Esophagus squamous epithelium (tissue), 5 donors: Measurements from ENCODE around the gene AMD1. TPM values are rescaled to one million over a fixed set of nuclear protein-coding genes. Genes with fewer than 3 reads are reported as not detected.

Experiments used
- DNase-seq: peaks from one replicate; lab custom pipeline; 2025; lab: John Stamatoyannopoulos, UW
- H3K27ac ChIP-seq, 4 donors: fragments of 200-600 bp; sonication (generic); one replicate each; pipeline ENCODE4 v1.5.1; 2016 to 2019; ENCODE audit warnings: mild to moderate bottlenecking in 1 of 4
- H3K27me3 ChIP-seq, 4 donors: fragments of 200-600 bp; sonication (generic); 1 replicate in 3 of 4; 2 replicates in 1 of 4; pipeline versions ENCODE4 v1.5.1 to v1.6.0; 2017 to 2021; ENCODE audit warnings: antibody characterized with exemption in 1 of 4
- H3K36me3 ChIP-seq, 3 donors: fragments of 200-600 bp; sonication (generic); one replicate each; pipeline ENCODE4 v1.5.1; 2016 to 2019
- H3K4me1 ChIP-seq, 3 donors: fragments of 200-600 bp; sonication (generic); one replicate each; pipeline ENCODE4 v1.5.1; 2017 to 2019
- H3K4me3 ChIP-seq, 4 donors: fragments of 200-600 bp; sonication (generic); 1 replicate in 3 of 4; 2 replicates in 1 of 4; pipeline ENCODE4 v1.5.1; 2016 to 2019; ENCODE audit warnings: mild to moderate bottlenecking in 2 of 4, moderate library complexity in 1 of 4
- H3K9me3 ChIP-seq, 3 donors: fragments of 200-600 bp; sonication (generic); one replicate each; pipeline ENCODE4 v1.5.1; 2016 to 2019
- CTCF ChIP-seq, 6 experiments: fragments of 450-650 bp in 4 of 6; fragments of 200-600 bp in 2 of 6; sonication (generic) in 2 of 6; IDR thresholded peaks; one replicate each; pipeline ENCODE4 v1.5.1; 2016 to 2019; ENCODE audit warnings: antibody characterized with exemption in 6 of 6, mild to moderate bottlenecking in 4 of 6, moderate library complexity in 4 of 6
- POLR2A ChIP-seq, 4 donors: fragments of 450-650 bp; IDR thresholded peaks; one replicate each; pipeline ENCODE4 v1.6.1; 2017; ENCODE audit warnings: antibody characterized with exemption in 4 of 4, mild to moderate bottlenecking in 4 of 4, moderate library complexity in 3 of 4
- WGBS, 2 donors: methylation state at CpG; one replicate each; pipeline ENCODE4 v1.1.5; 2018; 5-methylcytosine and 5-hydroxymethylcytosine counted together
- intact Hi-C: fragments of 100-400 bp; cut with DNase I; formaldehyde crosslinking; loops from one replicate; pipeline ENCODE4 v1.15.0; 2022
- total RNA-seq, 4 donors: library from RNA; depleted of rRNA; stranded (reverse); fragments of >200 nt; gene quantifications; one replicate each; pipeline ENCODE4 v1.1.0, GENCODE V29; 2016
- donor health status: DM: yes; HTN: yes; CAD: no.

The AMD1 gene
- total RNA-seq, 4 donors from 2014 or later = 53.6 to 116 (median 103) TPM

DNA sequence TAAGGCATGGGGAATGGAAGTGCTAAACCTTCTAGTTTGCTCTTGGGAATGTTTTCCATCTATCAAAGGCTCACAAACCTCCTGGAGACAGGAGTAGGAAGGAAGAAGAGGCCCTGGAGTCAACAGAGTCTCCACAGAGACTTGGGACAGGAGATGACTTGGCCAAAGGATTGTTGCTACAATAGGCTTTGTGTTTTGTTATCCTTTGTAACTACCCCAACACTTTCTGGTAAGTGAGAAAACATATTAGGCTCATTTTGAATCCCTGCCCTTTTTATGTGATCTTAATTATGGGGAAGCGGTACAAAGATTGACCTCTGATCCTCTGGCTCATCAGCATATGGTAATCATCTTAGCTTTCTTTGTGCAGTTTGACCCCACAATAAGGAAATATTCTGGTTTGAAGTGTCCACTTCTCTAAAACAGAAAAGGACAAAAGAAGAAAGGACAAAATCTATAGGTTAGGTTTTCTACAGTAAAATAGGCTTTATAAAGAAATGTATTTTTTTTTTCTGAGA, 59.9 kb downstream of the AMD1 start:
- TF ChIP-seq POLR2A (IDR thresholded peaks at IDR 0.05) = no peak
- no peak for TF ChIP-seq CTCF (IDR thresholded peaks at IDR 0.05)
- Histone ChIP-seq H3K4me1 (peaks cover 0 to 4% (median 0%) of the 10 kb centered on the region in 3 donors), H3K27me3 (no peaks in the 10 kb centered on the region), H3K9me3 (no peaks in the 10 kb centered on the region), H3K4me3 (no peak overlapping the region), H3K36me3 (no peaks in the 10 kb centered on the region), H3K27ac (no peak overlapping the region)
- DNase-seq = no peak
- intact Hi-C loops = no loop called here
- 69 to 73% methylated on average over 1 of the region's 1 CpG for WGBS, 2 donors

GRCh38 chr6:110935171-110935570, 60.6 kb downstream of the AMD1 start:
- DNase-seq = no peak
- 85% methylated on average over 6 of the region's 6 CpGs for WGBS, 2 donors
- intact Hi-C loops = no loop called here

DNA sequence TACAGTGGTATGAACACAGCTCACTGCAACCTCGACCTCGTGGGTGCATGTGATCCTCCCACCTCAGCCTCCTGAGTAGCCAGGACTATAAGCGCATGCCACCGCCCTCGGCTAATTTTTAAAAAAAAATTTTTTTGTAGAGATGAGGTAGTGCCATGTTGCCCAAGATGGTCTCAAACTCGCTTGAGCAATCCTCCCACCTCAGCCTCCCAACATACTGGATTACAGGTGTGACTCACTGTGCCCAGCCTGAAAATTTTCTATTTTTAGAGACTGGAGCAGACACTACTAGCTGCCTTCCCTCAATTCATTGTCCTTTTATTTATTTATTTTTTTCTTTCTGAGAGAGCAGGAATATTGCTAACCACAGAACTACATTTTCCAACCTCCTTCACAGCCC, 63.6 kb downstream of the AMD1 start:
- no peaks in the 10 kb centered on the region for H3K36me3 ChIP-seq
- intact Hi-C loops = no loop called here
- no peak overlapping the region for H3K4me3 ChIP-seq
- no peak overlapping the region for H3K27ac ChIP-seq
- H3K9me3 ChIP-seq = no peaks in the 10 kb centered on the region
- TF ChIP-seq CTCF (IDR thresholded peaks at IDR 0.05) (no peak), POLR2A (IDR thresholded peaks at IDR 0.05) (no peak)
- WGBS, 2 donors = 91 to 97% methylated on average over 6 of the region's 6 CpGs
- no peaks in the 10 kb centered on the region for H3K4me1 ChIP-seq
- H3K27me3 ChIP-seq = no peaks in the 10 kb centered on the region
- DNase-seq = no peak

More at GRCh38 chr6:110935171-110935570, 60.6 kb downstream of the AMD1 start:
- H3K4me3 ChIP-seq = no peak overlapping the region
- peaks cover 0 to 2% (median 0%) of the 10 kb centered on the region in 3 donors for H3K4me1 ChIP-seq
- no peaks in the 10 kb centered on the region for H3K36me3 ChIP-seq
- H3K9me3 ChIP-seq = no peaks in the 10 kb centered on the region
- no peaks in the 10 kb centered on the region for H3K27me3 ChIP-seq
- TF ChIP-seq CTCF (IDR thresholded peaks at IDR 0.05) (no peak), POLR2A (IDR thresholded peaks at IDR 0.05) (no peak)
- no peak overlapping the region for H3K27ac ChIP-seq

DNA sequence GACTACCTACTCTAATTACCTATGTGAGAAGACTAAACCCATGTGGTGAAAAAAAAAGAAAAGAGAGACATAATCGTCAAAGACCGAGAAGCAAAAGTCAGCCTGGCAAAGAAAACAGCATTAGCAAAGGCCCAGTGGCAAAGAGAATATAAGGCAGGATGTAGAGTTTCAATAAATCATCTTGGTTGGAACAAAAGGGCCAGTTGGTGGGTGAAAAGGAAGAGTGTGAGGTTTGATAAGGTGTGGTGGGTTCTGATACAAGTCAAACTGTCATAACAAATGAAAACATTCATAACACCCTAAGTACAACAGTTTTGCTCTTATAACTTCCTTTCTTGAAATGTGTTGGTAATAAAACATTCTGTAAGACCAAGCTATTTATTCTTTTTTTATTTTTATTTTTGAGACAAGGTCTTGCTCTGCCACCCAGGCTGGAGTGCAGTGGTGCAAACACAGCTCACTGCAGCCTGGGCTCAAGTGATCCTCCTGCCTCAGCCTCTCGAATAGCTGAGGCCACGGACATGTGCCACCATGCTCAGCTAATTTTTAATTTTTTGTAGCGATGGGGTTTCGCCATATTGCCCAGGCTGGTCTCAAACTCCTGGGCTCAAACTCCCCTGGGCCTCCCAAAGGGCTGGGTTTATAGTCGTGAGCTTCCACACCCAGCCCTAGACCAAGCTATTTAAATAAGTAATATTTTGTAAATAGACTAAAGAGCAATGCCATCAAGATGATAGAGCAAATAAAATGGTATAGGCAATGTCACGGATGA, 65.0 kb downstream of the AMD1 start:
- Histone ChIP-seq H3K4me3 (no peak overlapping the region), H3K9me3 (no peaks in the 10 kb centered on the region), H3K27ac (no peak overlapping the region), H3K36me3 (no peaks in the 10 kb centered on the region), H3K27me3 (no peaks in the 10 kb centered on the region), H3K4me1 (peaks cover 0 to 5% (median 0%) of the 10 kb centered on the region in 3 donors)
- TF ChIP-seq CTCF (IDR thresholded peaks at IDR 0.05) (no peak), POLR2A (IDR thresholded peaks at IDR 0.05) (no peak)
- intact Hi-C loops = loop anchor here (10.0 kb wide), 1 partner anchor 415 kb away; no protein-coding TSS in a partner anchor
- no peak for DNase-seq
- 72 to 84% methylated on average over 8 of the region's 8 CpGs for WGBS, 2 donors

DNA sequence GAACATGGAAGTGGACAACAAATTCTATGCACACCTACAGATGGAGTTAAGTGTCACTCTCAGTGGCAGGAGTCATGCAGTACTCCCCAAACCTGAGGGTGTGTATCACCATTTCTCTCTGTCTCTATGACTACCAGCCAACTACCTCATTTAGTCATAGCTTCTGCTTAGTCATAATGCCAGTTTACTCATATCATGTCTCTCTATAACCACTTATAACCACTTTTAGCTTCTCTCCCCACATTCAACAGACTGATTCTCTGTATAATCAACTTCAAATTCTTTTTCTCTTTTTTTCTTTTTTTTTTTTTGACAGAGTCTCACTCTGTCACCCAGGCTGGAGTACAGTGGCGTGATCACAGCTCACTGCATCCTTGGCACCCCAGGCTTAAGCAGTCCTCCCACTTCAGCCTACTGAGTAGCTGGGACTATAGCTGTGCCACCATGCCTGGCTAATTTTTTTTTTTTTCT, 70.1 kb downstream of the AMD1 start:
- Histone ChIP-seq H3K36me3 (no peaks in the 10 kb centered on the region), H3K27ac (peak overlapping the region in 3 of 4 donors; percentile 40 to 55 (median 48)), H3K9me3 (no peaks in the 10 kb centered on the region), H3K4me3 (no peak overlapping the region), H3K27me3 (no peaks in the 10 kb centered on the region), H3K4me1 (peaks cover 0 to 19% (median 0%) of the 10 kb centered on the region in 3 donors)
- TF ChIP-seq CTCF (IDR thresholded peaks at IDR 0.05) (no peak), POLR2A (IDR thresholded peaks at IDR 0.05) (no peak)
- intact Hi-C loops = loop anchor here (5.0 to 10.0 kb wide), 2 partner anchors 262 to 420 kb away; no protein-coding TSS in a partner anchor
- 29 to 55% methylated on average over 1 of the region's 1 CpG for WGBS, 2 donors
- DNase-seq = no peak
